ENCODE measurements around the gene POF1B.
"Not testable (repeated sequence)": the region's sequence is repeated elsewhere in the genome, so short reads cannot be mapped to it uniquely, and the experiment has no call there.

The POF1B gene

GRCh38 chrX:85379174-85379907, at the start of gene POF1B:
Gene POF1B, minus strand, starts transcription at chrX:85379665. Its CDS starts 211 bp downstream, at chrX:85379454.
- DNase-seq (ENCODE audit: low read depth in 2 of 2), result no peak

GRCh38 chrX:85429066-85429465, 49.6 kb upstream of the POF1B start:
- DNase-seq (ENCODE audit: low read depth in 2 of 2), result no peak

- DNase-seq (ENCODE audit: low read depth in 2 of 2), result no peak
Observed at GRCh38 chrX:85419293-85419692, 39.8 kb upstream of the POF1B start.

GRCh38 chrX:85391878-85392238, 12.4 kb upstream of the POF1B start:
- no peak for DNase-seq (ENCODE audit: low read depth in 2 of 2)

- DNase-seq (ENCODE audit: low read depth in 2 of 2), result no peak
Observed at GRCh38 chrX:85391185-85391877, 11.9 kb upstream of the POF1B start.

- DNase-seq (ENCODE audit: low read depth in 2 of 2), result no peak
Observed at GRCh38 chrX:85381602-85382001, 2.1 kb upstream of the POF1B start.

GRCh38 chrX:85378461-85378860, 1.0 kb downstream of the POF1B start:
- DNase-seq (ENCODE audit: low read depth in 2 of 2), result no peak

GRCh38 chrX:85375333-85375738, 4.1 kb downstream of the POF1B start:
- DNase-seq (ENCODE audit: low read depth in 2 of 2), result no peak

GRCh38 chrX:85365370-85365995, 14.0 kb downstream of the POF1B start:
- no peak for DNase-seq (ENCODE audit: low read depth in 2 of 2)

- DNase-seq (ENCODE audit: low read depth in 2 of 2), result no peak
Observed at GRCh38 chrX:85359051-85359450, 20.4 kb downstream of the POF1B start.

GRCh38 chrX:85345523-85345922, 33.9 kb downstream of the POF1B start:
- DNase-seq (ENCODE audit: low read depth in 2 of 2), result no peak

GRCh38 chrX:85327060-85327333, 52.5 kb downstream of the POF1B start:
- DNase-seq (ENCODE audit: low read depth in 2 of 2), result no peak

GRCh38 chrX:85326234-85327059, 53.0 kb downstream of the POF1B start:
- DNase-seq (ENCODE audit: low read depth in 2 of 2), result no peak

GRCh38 chrX:85311348-85311747, 68.1 kb downstream of the POF1B start:
- not testable (repeated sequence) for DNase-seq (ENCODE audit: low read depth in 2 of 2)

GRCh38 chrX:85309717-85310116, 69.7 kb downstream of the POF1B start:
- no peak for DNase-seq (ENCODE audit: low read depth in 2 of 2)

- DNase-seq (ENCODE audit: low read depth in 2 of 2), result no peak
Observed at GRCh38 chrX:85303544-85303943, 75.9 kb downstream of the POF1B start.

GRCh38 chrX:85288992-85289723, 90.3 kb downstream of the POF1B start:
- no peak for DNase-seq (ENCODE audit: low read depth in 2 of 2)

- DNase-seq (ENCODE audit: low read depth in 2 of 2), result not testable (repeated sequence)
Observed at GRCh38 chrX:85285286-85285685, 94.2 kb downstream of the POF1B start.

GRCh38 chrX:85244450-85245211, 134.8 kb downstream of the POF1B start:
- DNase-seq (ENCODE audit: low read depth in 2 of 2), result no peak

GRCh38 chrX:85243761-85244449, 135.6 kb downstream of the POF1B start, which contains the start of the genes SATL1 and ZNF711:
Gene SATL1, minus strand, starts transcription at chrX:85243779. Its CDS starts 134,811 bp downstream, at chrX:85108968.
Gene ZNF711, plus strand, starts transcription at chrX:85243991. Its CDS starts 3,582 bp downstream, at chrX:85247573.
- DNase-seq (ENCODE audit: low read depth in 2 of 2), result no peak
